GM18505 (cell line): ENCODE data around the gene POLR2F.

Source experiments
- ATAC-seq: cut with Tn5 transposase; IDR thresholded peaks from one replicate; pipeline ENCODE4 v1.9.1; 2021; ENCODE audit not compliant: unreplicated experiment
- POLR2A ChIP-seq: IDR thresholded peaks from 4 replicates; pipeline ENCODE4 v1.6.1; 2011; ENCODE audit warnings: borderline replicate concordance; ENCODE audit not compliant: insufficient read depth, insufficient read length; ENCODE audit errors: extremely low read depth

The POLR2F gene

GRCh38 chr22:37916311-37916710 lies 37.2 kb upstream of the POLR2F start:
- no peak for ATAC-seq
- TF ChIP-seq POLR2A: no peak

- TF ChIP-seq POLR2A: no peak
Observed at GRCh38 chr22:37917874-37918548, 35.5 kb upstream of the POLR2F start.

GRCh38 chr22:37918580-37919270 lies 34.8 kb upstream of the POLR2F start:
- ATAC-seq: no peak
- TF ChIP-seq POLR2A: no peak

More at GRCh38 chr22:37917874-37918548, 35.5 kb upstream of the POLR2F start:
- ATAC-seq: no peak

GRCh38 chr22:37920126-37920525 lies 33.4 kb upstream of the POLR2F start:
- no peak for TF ChIP-seq POLR2A
- no peak for ATAC-seq

GRCh38 chr22:37922191-37922590 lies 31.3 kb upstream of the POLR2F start:
- no peak for TF ChIP-seq POLR2A
- ATAC-seq: no peak

- no peak for ATAC-seq
- TF ChIP-seq POLR2A: no peak
Observed at GRCh38 chr22:37923927-37924326, 29.6 kb upstream of the POLR2F start.

- no peak for ATAC-seq
- no peak for TF ChIP-seq POLR2A
Observed at GRCh38 chr22:37924386-37925065, 29.0 kb upstream of the POLR2F start.

- no peak for ATAC-seq
- TF ChIP-seq POLR2A: no peak
Observed at GRCh38 chr22:37925330-37925729, 28.2 kb upstream of the POLR2F start.

GRCh38 chr22:37925767-37926166 lies 27.7 kb upstream of the POLR2F start:
- ATAC-seq: no peak
- TF ChIP-seq POLR2A: no peak

- TF ChIP-seq POLR2A: no peak
- ATAC-seq: no peak
Observed at GRCh38 chr22:37926358-37926757, 27.1 kb upstream of the POLR2F start.

GRCh38 chr22:37926771-37927636 lies 26.5 kb upstream of the POLR2F start:
- no peak for TF ChIP-seq POLR2A
- ATAC-seq: no peak

- TF ChIP-seq POLR2A: no peak
- no peak for ATAC-seq
Observed at GRCh38 chr22:37927637-37927936, 25.9 kb upstream of the POLR2F start.

- no peak for TF ChIP-seq POLR2A
- ATAC-seq: no peak
Observed at GRCh38 chr22:37929390-37929789, 24.1 kb upstream of the POLR2F start.
